ENCODE measurements around the gene OLIG3. TPM values are rescaled to one million over a fixed set of nuclear protein-coding genes. Genes with fewer than 3 reads are reported as not detected.

Gene OLIG3
- total RNA-seq, 1 donor from 2014 or later: not detected

GRCh38 chr6:137486416-137486815 lies 7.8 kb downstream of the OLIG3 start:
- TF ChIP-seq, protein P1, sequence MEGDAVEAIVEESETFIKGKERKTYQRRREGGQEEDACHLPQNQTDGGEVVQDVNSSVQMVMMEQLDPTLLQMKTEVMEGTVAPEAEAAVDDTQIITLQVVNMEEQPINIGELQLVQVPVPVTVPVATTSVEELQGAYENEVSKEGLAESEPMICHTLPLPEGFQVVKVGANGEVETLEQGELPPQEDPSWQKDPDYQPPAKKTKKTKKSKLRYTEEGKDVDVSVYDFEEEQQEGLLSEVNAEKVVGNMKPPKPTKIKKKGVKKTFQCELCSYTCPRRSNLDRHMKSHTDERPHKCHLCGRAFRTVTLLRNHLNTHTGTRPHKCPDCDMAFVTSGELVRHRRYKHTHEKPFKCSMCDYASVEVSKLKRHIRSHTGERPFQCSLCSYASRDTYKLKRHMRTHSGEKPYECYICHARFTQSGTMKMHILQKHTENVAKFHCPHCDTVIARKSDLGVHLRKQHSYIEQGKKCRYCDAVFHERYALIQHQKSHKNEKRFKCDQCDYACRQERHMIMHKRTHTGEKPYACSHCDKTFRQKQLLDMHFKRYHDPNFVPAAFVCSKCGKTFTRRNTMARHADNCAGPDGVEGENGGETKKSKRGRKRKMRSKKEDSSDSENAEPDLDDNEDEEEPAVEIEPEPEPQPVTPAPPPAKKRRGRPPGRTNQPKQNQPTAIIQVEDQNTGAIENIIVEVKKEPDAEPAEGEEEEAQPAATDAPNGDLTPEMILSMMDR (IDR thresholded peaks at IDR 0.05; ENCODE audit: insufficient read depth, low read length, severe bottlenecking): no peak
- Histone ChIP-seq H3K4me3 (ENCODE audit: low read depth, low read length) (no peak overlapping the region), H3K36me3 (ENCODE audit: control insufficient read depth, insufficient read depth, low read length) (no peaks in the 10 kb centered on the region), H3K27me3 (ENCODE audit: control insufficient read depth, insufficient read depth, low read length) (peaks cover 50% of the 10 kb centered on the region)
- FAIRE-seq (no peak), DNase-seq (ENCODE audit: low read depth) (no peak)

GRCh38 chr6:137480431-137480830 lies 13.8 kb downstream of the OLIG3 start:
- FAIRE-seq (no peak), DNase-seq (ENCODE audit: low read depth) (no peak)
- TF ChIP-seq, protein P1 (IDR thresholded peaks at IDR 0.05; ENCODE audit: insufficient read depth, low read length, severe bottlenecking): no peak
- H3K36me3 ChIP-seq (ENCODE audit: control insufficient read depth, insufficient read depth, low read length): no peaks in the 10 kb centered on the region
- peaks cover 8% of the 10 kb centered on the region for H3K27me3 ChIP-seq (ENCODE audit: control insufficient read depth, insufficient read depth, low read length)
- no peak overlapping the region for H3K4me3 ChIP-seq (ENCODE audit: low read depth, low read length)

DNA sequence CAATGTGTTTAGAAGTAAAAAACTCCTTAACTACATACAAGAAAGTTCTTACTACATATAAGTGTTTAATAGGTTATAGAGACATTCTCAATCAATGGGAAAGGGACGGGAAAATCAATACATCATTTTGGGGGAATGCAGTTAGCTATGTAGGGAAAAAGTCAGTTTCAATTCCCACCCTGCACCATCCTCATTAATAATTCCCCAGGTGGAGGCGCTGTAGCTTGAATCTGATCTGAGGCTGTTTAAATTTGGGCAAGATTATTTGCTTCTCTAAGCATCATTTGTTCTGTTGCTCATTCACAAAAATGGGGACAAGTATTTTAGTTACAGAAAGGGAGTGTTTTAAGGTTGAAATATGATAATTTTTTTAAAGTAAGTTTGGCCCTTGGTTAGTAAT lies 19.1 kb downstream of the OLIG3 start:
- FAIRE-seq: no peak
- Histone ChIP-seq H3K4me3 (ENCODE audit: low read depth, low read length) (no peak overlapping the region), H3K27me3 (ENCODE audit: control insufficient read depth, insufficient read depth, low read length) (peaks cover 2% of the 10 kb centered on the region), H3K36me3 (ENCODE audit: control insufficient read depth, insufficient read depth, low read length) (no peaks in the 10 kb centered on the region)
- TF ChIP-seq, protein P1 (IDR thresholded peaks at IDR 0.05; ENCODE audit: insufficient read depth, low read length, severe bottlenecking): no peak
- no peak for DNase-seq (ENCODE audit: low read depth)

- DNase-seq (ENCODE audit: low read depth): no peak
- TF ChIP-seq, protein P1 (IDR thresholded peaks at IDR 0.05; ENCODE audit: insufficient read depth, low read length, severe bottlenecking): no peak
- Histone ChIP-seq H3K4me3 (ENCODE audit: low read depth, low read length) (no peak overlapping the region), H3K36me3 (ENCODE audit: control insufficient read depth, insufficient read depth, low read length) (no peaks in the 10 kb centered on the region), H3K27me3 (ENCODE audit: control insufficient read depth, insufficient read depth, low read length) (peaks cover 2% of the 10 kb centered on the region)
- FAIRE-seq: no peak
These were observed 20.6 kb downstream of the OLIG3 start for GRCh38 chr6:137473598-137473997.

- TF ChIP-seq, protein P1 (IDR thresholded peaks at IDR 0.05; ENCODE audit: insufficient read depth, low read length, severe bottlenecking): no peak
- H3K36me3 ChIP-seq (ENCODE audit: control insufficient read depth, insufficient read depth, low read length): no peaks in the 10 kb centered on the region
- H3K27me3 ChIP-seq (ENCODE audit: control insufficient read depth, insufficient read depth, low read length): peaks cover 2% of the 10 kb centered on the region
- H3K4me3 ChIP-seq (ENCODE audit: low read depth, low read length): no peak overlapping the region
- DNase-seq (ENCODE audit: low read depth): no peak
- FAIRE-seq: no peak
These were observed 21.5 kb downstream of the OLIG3 start for GRCh38 chr6:137472641-137473137.

DNA sequence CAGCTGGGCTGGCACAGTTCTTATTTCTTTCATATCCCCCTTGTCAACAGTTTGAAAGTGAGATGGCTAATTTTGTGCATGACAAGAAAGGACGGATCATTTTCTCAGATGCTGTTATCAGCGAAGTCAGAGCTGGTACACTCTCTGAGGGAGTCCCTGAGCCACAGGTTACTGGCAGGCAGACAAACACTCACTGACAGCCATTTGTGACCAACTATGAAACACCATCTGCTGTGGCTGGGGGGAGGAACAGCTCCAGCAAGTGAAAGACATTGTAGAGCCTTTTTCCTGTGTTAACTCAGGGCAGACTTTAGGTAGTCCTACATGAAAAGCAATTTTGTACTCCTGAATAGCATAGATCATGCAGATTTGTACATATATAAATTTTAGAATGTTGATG lies 22.2 kb downstream of the OLIG3 start:
- Histone ChIP-seq H3K4me3 (ENCODE audit: low read depth, low read length) (no peak overlapping the region), H3K27me3 (ENCODE audit: control insufficient read depth, insufficient read depth, low read length) (peaks cover 2% of the 10 kb centered on the region), H3K36me3 (ENCODE audit: control insufficient read depth, insufficient read depth, low read length) (no peaks in the 10 kb centered on the region)
- DNase-seq (ENCODE audit: low read depth): no peak
- no peak for FAIRE-seq
- TF ChIP-seq, protein P1 (IDR thresholded peaks at IDR 0.05; ENCODE audit: insufficient read depth, low read length, severe bottlenecking): no peak
